G401 (cell line): Measurements from ENCODE around the gene HIVEP1. TPM values are rescaled to one million over a fixed set of nuclear protein-coding genes. Genes with fewer than 3 reads are reported as not detected.

Experiments
- DNase-seq: peaks from one replicate; pipeline ENCODE4 v3.0.0-alpha.2; 2015; ENCODE audit warnings: low spot score
- in situ Hi-C: cut with HindIII; loops from 2 replicates; pipeline ENCODE4 v1.10.0; 2016; ENCODE audit warnings: low sequenced_read_pairs, mixed read lengths
- total RNA-seq: library from RNA; depleted of rRNA; stranded (reverse); fragments of >200 nt; shearing (Covaris generic); gene quantifications from 2 replicates; pipeline ENCODE4 v1.2.3, GENCODE V29; 2014

The HIVEP1 gene
- total RNA-seq, 1 experiment from 2014 or later: 4.3 TPM

- in situ Hi-C loops: no loop called here
- DNase-seq: no peak
Measured at GRCh38 chr6:11987386-11987785, 24.7 kb upstream of the HIVEP1 start.

- DNase-seq: no peak
- in situ Hi-C loops: no loop called here
Measured at GRCh38 chr6:11989386-11989785, 22.7 kb upstream of the HIVEP1 start.

GRCh38 chr6:11992086-11992485, 20.0 kb upstream of the HIVEP1 start:
- in situ Hi-C loops: no loop called here
- DNase-seq: no peak

- in situ Hi-C loops: no loop called here
- no peak for DNase-seq
Measured at GRCh38 chr6:11994875-11995461, 17.1 kb upstream of the HIVEP1 start.

- in situ Hi-C loops: no loop called here
- DNase-seq: no peak
Measured at GRCh38 chr6:11996751-11997150, 15.4 kb upstream of the HIVEP1 start.

- in situ Hi-C loops: no loop called here
Measured at GRCh38 chr6:11999246-11999645, 12.9 kb upstream of the HIVEP1 start.

GRCh38 chr6:12000174-12000573, 11.9 kb upstream of the HIVEP1 start:
- no peak for DNase-seq
- in situ Hi-C loops: no loop called here

More at GRCh38 chr6:11999246-11999645, 12.9 kb upstream of the HIVEP1 start:
- no peak for DNase-seq

- in situ Hi-C loops: no loop called here
Measured at GRCh38 chr6:12001004-12001705, 11.0 kb upstream of the HIVEP1 start.

GRCh38 chr6:12001706-12002435, 10.2 kb upstream of the HIVEP1 start:
- in situ Hi-C loops: no loop called here
- DNase-seq: no peak

More at GRCh38 chr6:12001004-12001705, 11.0 kb upstream of the HIVEP1 start:
- no peak for DNase-seq

GRCh38 chr6:12007473-12007872, 4.6 kb upstream of the HIVEP1 start:
- in situ Hi-C loops: no loop called here
- no peak for DNase-seq

- DNase-seq: peak; percentile 5
- in situ Hi-C loops: no loop called here
Measured at GRCh38 chr6:12007887-12008286, 4.2 kb upstream of the HIVEP1 start.

- in situ Hi-C loops: no loop called here
- DNase-seq: peak; percentile 53
Measured at GRCh38 chr6:12008366-12009179, 3.5 kb upstream of the HIVEP1 start.

GRCh38 chr6:12009180-12009685, 2.9 kb upstream of the HIVEP1 start:
- in situ Hi-C loops: no loop called here
- peak; percentile 9 for DNase-seq

- DNase-seq: peak; percentile 20
- in situ Hi-C loops: no loop called here
Measured at GRCh38 chr6:12009876-12010634, 2.1 kb upstream of the HIVEP1 start.

GRCh38 chr6:12010635-12011275, 1.4 kb upstream of the HIVEP1 start:
- in situ Hi-C loops: no loop called here
- DNase-seq: peak; percentile 55

- in situ Hi-C loops: no loop called here
- peak; percentile 80 for DNase-seq
Measured at GRCh38 chr6:12011276-12012037, 655 bp upstream of the HIVEP1 start.

- in situ Hi-C loops: no loop called here
- peak; percentile 89 for DNase-seq
Measured at GRCh38 chr6:12012558-12013306, 620 bp downstream of the HIVEP1 start.
